HG03354 (cell line): ENCODE measurements around the gene NFATC4.
"Not testable (repeated sequence)": the region's sequence is repeated elsewhere in the genome, so short reads cannot be mapped to it uniquely, and the experiment has no call there.

Experiments
- ATAC-seq: cut with Tn5 transposase; IDR thresholded peaks from one replicate; pipeline ENCODE4 v1.9.1; 2021; ENCODE audit warnings: mild to moderate bottlenecking; ENCODE audit not compliant: unreplicated experiment, poor library complexity, severe bottlenecking

The NFATC4 gene

DNA sequence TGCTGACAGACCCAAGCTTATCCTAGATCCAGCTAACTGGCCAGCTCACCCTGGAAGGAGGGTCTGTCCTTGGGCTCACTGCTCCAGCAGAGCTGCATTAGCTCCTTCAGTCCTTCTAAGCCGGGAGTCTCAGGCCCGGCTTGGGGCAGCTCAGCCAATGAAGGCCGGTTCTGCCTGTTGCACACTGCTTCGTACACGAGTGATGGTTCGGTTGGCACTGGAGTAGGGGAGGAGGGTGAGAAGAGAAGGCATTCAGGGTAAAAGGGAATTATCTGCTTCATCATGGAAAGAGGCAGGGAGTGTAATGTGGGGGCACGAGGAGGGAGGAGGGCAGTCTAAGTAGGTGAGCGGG, 30.2 kb upstream of the NFATC4 start:
- ATAC-seq = no peak

GRCh38 chr14:24338843-24339242, 29.1 kb upstream of the NFATC4 start:
- no peak for ATAC-seq

DNA sequence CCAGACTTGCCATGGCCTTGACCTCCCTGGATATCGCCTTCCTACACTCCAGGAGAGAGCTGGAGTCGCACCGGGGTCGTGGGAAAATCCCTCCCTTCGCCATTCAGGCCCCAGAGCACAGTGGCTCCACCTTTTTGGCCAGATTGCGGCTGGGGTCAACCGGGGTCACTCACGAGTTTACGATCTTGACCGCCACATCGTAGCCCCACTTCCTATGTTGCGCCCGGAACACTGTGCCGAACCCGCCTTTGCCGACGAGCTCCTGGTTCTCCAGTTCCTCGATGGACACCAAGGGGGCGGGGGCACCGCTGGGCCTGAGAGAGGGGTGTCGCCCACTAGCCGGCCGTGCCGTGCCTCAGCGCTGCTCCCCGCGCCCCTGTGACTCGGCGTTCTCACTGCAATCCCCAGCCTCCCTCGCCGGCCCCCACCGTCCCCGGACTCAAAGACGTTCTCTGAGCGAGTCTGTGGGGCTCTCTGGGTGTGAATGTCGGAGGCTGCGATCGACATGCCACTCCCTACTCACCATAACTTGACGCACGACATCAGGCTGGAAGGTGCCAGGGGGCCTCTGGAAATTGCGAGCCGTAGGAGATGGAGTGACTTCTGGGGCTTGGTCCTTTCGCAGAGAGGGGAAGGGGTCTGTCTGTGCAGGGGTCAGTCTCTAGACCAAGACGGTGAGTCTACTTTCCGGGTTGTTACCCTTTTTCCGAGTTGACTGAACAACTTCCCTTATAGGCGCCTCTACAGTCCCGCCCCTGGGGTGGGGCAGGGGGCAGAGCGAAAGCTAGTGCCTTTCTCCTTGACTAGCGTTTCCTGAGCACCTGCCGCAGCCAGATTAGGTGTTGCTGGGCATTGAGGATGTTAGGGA, 28.5 kb upstream of the NFATC4 start, which contains the start of gene RIPK3:
Gene RIPK3 (minus strand): TSS at position 708 of the 868 bp plus-strand sequence. CDS start 165 bp downstream, at position 543.
- ATAC-seq = peak; percentile 87

DNA sequence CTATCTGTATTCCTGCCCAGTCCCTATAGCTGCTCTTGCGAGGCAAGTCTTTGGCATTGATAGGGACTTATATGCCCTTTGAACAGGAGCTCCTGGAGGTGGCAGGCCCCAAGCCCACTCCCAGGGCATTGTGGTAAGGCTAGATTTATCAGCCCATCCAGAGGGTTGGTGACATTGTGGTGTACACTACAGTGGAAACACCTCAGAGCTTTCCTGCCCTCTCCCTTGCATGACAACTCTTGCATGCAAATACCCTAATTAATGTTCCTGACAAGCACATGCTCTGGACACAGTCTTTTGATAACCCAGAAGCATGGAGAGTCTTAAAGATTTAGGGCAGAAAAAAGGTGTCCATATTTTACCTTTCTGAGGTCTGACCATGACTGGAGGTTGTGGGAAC, 27.4 kb upstream of the NFATC4 start:
- no peak for ATAC-seq

- ATAC-seq = no peak
Observed at GRCh38 chr14:24342889-24343288, 25.1 kb upstream of the NFATC4 start.

DNA sequence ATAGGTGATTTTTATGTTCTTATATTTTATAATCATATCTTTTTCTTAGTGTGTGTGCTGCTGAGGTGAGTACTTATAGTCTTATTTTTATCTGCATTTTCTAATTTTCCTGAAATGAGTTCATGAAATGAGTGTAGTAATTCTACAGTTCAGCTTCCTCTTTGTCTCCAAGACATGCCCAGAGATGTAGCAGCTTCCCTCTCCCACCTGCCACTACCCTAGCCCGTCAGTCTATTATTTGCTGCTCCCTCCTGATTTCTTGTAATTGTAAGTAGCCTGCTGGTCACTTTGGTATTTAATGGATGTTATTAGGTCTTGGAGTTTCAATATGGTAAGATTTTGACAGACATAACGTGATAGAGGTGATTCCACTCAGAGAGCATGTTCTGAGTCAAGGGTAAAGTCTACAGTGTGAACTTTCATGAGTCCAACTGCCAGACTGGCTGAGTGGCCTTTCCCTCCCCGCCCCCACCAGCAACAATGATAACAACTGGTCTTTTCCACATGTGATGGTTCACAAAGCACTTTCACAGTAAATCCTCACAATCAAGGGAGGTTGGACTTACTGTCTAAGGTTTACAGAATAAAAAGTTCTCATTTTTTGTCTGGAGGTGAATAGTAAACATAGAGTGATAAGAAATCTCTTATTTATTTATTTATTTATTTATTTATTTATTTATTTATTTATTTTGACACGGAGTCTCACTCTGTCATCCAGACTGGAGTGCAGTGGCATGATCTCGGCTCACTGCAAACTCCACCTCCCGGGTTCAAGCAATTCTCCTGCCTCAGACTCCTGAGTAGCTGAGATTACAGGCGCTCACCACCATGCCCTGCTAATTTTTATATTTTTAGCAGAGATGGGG, 24.0 kb upstream of the NFATC4 start:
- ATAC-seq = no peak

DNA sequence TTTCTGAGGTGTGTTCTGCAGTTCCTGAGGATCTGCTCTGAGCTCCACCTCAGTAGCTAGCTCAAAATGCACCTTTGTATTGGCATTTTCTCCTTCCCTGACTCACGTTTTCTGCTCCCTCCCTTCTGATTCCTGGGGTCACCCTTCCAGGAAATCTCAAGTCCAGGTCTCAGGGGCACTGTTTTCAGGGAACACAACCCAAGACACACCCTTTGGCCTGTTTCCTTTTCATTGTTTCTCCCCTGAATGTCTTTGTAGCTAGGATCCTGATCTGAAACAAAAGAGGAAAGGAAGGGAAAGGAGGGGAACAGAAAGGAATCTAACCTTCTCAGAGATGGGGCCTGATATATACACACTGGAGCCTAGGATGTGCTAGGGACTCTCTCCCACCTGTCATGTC, 20.9 kb upstream of the NFATC4 start:
- no peak for ATAC-seq

- ATAC-seq = no peak
Observed at GRCh38 chr14:24348186-24348585, 19.8 kb upstream of the NFATC4 start.

DNA sequence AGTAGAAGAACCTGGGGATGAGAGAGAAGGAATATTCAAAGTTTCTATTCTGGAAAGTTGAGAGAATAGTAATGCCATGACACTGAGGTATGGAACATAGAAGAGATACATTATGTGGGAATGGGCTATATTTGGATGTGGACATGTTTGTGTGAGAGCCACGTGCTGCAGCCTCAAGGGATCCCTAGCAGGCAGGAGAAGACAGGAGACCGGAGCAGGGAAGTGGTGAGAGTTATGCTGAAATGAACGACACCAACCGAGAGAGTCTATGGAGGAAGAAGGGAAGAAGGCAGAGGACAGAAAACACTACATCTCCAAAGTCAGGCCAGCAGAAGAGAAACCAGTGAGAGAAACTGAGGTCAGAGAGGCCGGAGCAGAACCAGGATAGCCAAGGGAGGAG, 18.2 kb upstream of the NFATC4 start:
- no peak for ATAC-seq

GRCh38 chr14:24351517-24351916, 16.5 kb upstream of the NFATC4 start:
- no peak for ATAC-seq

DNA sequence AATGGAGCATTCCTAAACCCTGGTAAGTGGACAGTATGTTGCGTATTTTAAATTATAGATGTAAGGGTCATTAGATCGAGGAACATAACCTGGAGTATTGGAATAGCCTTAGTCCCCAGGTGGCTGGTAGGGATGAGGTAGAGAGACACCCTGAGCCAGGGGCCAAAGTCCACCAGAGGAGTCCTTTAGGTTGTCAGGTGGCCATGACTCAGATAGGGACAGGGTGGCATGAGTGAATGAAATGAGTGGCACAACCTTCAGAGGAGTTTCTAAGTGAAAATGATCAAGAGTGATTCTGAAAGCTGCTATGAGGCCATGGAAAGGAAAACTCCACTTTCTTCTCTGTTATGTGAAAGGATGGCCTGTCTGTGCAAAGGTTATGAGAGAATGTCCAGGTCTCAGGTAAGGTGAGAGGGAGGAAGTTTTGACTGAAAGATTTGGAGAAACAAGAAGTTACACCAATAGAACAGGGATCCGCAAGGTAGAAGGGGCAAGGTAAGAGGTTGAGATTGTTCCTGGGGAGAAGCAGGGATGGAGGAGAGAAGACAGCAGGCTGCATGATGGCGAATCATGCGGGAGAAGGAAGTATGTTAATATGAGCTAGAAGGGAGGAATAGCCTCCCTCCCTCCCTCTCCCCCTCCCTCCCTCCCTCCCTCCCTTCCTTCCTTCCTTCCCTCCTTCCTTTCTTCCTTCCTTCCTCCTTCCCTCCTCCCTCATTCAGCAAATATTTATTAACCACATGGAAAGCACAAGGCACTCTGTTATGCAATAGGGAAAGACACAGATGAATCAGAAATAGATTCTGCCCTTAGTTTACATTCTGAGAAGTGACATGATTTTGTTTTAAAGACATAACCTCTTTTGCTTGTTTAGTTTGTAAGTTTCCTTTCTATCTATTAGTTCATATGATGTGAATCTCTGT, 14.2 kb upstream of the NFATC4 start:
- no peak for ATAC-seq

GRCh38 chr14:24354482-24354825, 13.5 kb upstream of the NFATC4 start:
- ATAC-seq = not testable (repeated sequence)

- ATAC-seq = no peak
Observed at GRCh38 chr14:24355009-24355408, 13.0 kb upstream of the NFATC4 start.

DNA sequence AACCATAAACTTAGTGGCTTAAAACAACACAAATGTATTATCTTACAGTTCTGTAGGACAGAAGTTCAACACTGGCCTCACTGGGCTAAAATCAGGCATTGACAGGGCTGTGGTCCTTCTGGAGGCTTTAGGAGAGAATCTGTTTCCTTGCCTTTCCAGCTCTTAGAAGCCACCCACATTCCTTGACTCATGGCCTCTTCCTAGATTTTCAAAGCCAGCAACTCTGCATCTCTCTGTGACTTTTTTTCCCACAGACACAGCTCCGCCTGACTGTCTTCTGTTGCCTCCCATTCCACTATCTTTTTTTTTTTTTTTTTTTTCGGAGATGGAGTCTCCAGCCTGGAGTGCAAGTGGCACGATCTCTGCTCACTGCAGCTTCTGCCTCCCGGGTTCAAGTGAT, 11.8 kb upstream of the NFATC4 start:
- ATAC-seq = no peak

- no peak for ATAC-seq
Observed at GRCh38 chr14:24360281-24360680, 7.7 kb upstream of the NFATC4 start.

DNA sequence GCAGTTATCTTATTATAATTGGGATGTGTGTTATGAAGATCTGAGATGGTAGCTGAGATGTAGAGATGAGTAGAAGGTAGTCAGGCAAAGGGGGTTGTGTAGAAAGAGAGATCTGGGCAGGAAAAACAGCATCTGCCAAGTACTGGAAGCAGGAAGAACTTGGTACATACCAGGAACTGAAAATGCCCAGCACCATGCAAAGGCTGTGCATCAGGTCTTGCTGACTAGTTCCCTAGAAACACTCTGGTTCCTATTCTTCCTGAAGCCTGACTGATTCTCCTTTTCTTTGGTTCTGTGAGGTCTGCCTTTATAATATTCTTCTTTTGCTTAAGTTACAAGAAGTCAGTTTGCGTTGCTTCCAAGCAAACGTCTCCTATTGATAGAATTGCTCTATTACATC, 6.7 kb upstream of the NFATC4 start:
- no peak for ATAC-seq

- ATAC-seq = no peak
Observed at GRCh38 chr14:24362241-24362960, 5.6 kb upstream of the NFATC4 start.

- no peak for ATAC-seq
Observed at GRCh38 chr14:24363401-24363800, 4.6 kb upstream of the NFATC4 start.

DNA sequence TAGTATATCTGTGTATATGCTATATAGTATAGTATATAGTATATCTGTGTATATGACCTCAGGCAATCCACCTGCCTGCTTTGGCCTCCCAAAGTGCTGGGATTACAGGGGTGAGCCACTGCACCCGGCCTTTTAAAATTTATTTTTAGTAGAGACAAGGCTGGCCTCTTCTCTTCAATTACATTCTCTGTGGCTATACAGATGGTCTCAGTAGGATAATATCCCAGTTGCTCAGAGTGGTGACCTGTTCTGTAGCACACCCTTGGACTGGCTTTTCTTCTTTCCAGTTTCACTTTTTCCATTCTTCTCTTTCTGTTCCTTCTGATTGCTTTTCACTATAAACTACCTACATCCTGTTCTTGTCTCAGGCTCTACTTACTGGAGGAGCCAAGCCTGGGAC, 3.1 kb upstream of the NFATC4 start:
- ATAC-seq = no peak
